Medulla oblongata (tissue), 1 donor: Measurements from ENCODE around the gene KCNIP1.

ENCODE experiments used
- DNase-seq: peaks from one replicate; pipeline ENCODE4 v3.0.0-alpha.2; 2015; ENCODE audit errors: extremely low spot score

Gene KCNIP1

GRCh38 chr5:170597109-170597751 is 93.4 kb downstream of the KCNIP1 start:
- no peak for DNase-seq

GRCh38 chr5:170597872-170598271 is 94.1 kb downstream of the KCNIP1 start:
- peak; percentile 61 for DNase-seq

GRCh38 chr5:170599756-170600155 is 95.9 kb downstream of the KCNIP1 start:
- no peak for DNase-seq

GRCh38 chr5:170601619-170602018 is 97.8 kb downstream of the KCNIP1 start:
- DNase-seq: no peak

- DNase-seq: no peak
These were observed 99.3 kb downstream of the KCNIP1 start for GRCh38 chr5:170603109-170603508.

DNA sequence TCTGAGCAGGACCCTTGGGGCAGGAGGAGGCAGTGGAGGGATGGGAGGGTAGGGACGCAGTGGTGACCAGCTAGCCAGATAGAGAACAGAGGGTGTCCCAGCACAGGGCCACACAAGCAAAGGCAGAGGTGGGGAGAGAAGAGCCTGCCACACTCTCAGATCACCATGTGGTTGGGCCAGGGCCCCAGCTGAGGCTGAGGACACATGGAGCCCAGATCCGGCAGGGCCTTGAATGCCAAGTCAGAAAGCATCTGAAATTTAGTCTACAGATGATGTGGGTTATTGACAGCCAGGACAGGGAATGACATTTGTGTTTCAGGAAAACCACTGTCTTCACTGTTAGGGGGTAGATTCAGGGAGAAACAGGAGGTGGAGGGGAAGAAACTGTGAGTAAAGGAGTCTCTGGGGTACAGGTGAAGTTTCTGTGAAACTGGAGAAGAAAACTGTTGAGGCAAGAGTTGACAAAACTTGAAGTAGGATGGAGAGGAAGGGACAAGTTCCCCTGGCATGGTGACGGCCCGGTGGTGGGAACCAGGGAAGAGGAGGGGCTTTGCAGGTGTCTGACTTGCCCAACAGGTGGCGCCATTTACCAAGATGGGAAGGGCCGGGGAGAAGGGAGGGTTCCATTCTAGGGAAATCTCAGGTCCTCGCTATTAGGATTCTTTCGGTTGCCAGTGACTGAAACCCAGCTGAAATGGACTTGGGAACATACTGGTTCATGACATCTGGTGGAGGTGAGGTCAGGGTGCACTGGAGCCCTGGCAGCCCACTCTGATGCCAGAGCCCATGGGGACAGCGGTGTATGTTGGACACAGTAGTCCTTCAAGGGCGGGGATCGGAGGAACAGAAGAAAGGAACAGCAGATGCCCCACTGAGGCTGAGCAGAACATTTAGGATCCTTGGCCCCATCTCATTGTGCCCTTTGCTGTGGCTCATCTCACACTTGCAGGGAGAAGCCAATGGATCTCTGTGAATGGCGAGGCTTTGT is 100.1 kb downstream of the KCNIP1 start:
- DNase-seq: peak; percentile 71

DNA sequence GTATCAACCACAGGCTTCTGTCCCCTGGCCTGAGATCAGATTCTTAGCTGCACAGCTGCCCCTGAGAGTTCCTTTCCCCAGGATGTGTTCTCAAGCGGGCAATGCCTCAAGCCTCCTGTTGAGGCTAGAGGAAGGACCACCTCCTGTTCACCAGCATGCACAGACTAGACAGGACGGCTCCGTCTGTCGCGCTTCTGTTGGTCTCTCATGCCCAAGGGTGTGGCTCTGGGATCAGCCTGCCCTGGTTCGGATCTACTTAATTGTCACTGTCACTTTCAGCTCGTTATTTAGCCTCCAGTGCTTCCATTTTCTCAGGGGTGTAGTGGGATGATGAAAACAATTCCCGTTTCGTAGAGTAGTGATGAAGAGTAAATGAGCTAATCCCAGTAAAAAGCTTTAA is 103.1 kb downstream of the KCNIP1 start:
- no peak for DNase-seq

- DNase-seq: no peak
These were observed 107.8 kb downstream of the KCNIP1 start for GRCh38 chr5:170611449-170612090.

GRCh38 chr5:170612256-170612678 is 108.4 kb downstream of the KCNIP1 start:
- DNase-seq: no peak

DNA sequence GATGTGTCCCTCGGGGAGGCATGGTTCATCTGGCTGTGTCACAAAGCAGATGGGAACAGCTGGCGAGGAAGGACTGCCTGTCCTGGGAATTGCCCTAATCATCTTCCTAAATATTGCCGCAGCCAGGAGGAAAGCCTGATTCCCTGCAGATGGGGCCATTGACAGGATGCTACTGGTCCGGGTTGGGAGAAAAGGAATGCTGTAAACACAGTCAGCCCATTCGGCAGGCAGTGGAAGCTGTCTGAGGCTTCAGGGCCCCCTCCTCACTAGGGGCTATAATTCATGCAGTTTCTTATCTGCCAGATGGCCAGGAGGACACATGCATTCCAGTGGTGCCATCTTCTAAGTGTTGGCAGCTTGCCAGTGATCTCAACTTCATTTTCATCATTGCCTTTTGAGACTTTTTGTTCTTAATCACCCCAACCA is 110.3 kb downstream of the KCNIP1 start:
- no peak for DNase-seq

- DNase-seq: no peak
These were observed 110.9 kb downstream of the KCNIP1 start for GRCh38 chr5:170614720-170615119.

DNA sequence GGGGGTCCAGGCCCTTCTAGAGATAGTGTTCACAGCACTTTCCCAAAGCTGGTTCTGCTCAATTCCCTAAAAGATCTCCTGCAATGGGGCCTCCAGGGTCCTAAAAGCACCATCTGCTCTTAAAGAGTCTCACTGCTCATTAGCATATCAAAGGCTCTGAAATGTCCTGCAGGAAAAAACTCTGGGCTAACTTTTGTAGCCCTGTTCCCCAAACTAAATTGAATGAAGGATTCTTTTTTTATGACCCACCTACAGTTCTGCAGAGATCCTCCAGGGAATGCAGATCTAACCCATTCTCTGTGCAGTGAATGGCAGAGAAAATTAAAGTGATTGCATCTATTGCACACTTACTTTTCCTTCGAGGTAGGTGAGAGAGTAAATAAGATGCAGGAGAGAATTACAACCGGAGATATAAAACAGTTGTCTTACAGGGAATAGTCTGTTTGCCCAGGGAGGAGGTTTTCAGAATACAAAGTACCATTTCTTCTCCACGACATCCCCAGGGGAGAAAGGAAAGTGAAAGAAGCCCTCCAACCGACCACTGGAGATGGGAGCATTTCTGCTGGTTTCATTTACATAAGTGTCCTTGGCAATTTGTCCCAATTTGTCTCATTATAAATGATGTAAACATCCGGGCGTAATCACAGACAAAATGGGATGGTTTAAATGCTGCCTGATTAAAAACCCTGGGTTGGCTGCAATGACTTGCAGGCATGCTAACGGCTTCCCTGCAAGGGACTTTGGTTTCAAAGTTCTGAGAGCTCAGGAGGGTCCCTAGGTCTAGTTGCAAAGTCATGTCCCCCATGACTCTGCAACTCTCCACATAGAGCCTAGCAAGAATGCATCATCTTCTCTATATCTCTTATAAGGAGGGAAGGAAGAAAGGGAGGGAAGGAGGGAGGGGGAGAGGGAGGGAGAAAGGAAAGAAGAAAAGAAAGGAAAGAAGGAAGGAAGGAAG is 114.0 kb downstream of the KCNIP1 start:
- DNase-seq: no peak

DNA sequence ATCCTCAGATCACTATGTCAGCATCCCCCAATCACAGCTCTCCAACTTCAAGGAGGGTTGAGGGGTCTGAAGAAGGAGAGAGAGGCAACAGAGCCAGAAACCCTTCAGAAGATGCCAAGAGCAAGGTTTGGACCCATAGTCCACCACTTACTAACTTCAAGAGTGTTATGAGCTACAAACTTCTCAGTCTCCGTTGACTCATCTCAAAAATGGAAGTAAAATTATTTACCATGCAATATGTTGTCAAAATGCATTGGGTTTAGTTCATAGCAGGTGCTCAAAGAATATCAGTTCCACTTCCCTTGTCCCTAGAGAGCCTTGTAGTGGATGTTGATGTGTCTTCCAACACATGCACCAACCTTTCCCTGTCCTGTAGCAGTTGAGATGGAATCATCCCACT is 116.0 kb downstream of the KCNIP1 start:
- DNase-seq: no peak

DNA sequence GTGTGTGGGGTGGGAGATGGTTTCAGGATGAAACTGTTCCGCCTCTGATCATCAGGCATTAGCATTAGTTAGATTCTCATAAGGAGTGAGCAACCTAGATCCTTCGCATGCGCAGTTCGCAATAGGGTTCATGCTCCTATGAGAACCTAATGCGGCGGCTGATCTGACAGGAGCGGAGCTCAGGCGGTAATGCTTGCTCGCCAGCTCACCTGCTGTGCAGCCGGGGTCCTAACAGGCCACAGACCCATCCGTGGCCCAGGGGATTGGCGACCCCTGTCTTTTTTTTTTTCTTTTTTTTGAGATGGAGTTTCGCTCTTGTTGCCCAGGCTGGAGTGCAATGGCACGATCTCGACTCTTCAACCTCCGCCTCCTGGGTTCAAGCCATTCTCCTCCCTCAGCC is 119.1 kb downstream of the KCNIP1 start:
- no peak for DNase-seq

- peak; percentile 33 for DNase-seq
These were observed 119.9 kb downstream of the KCNIP1 start for GRCh38 chr5:170623576-170624181.

DNA sequence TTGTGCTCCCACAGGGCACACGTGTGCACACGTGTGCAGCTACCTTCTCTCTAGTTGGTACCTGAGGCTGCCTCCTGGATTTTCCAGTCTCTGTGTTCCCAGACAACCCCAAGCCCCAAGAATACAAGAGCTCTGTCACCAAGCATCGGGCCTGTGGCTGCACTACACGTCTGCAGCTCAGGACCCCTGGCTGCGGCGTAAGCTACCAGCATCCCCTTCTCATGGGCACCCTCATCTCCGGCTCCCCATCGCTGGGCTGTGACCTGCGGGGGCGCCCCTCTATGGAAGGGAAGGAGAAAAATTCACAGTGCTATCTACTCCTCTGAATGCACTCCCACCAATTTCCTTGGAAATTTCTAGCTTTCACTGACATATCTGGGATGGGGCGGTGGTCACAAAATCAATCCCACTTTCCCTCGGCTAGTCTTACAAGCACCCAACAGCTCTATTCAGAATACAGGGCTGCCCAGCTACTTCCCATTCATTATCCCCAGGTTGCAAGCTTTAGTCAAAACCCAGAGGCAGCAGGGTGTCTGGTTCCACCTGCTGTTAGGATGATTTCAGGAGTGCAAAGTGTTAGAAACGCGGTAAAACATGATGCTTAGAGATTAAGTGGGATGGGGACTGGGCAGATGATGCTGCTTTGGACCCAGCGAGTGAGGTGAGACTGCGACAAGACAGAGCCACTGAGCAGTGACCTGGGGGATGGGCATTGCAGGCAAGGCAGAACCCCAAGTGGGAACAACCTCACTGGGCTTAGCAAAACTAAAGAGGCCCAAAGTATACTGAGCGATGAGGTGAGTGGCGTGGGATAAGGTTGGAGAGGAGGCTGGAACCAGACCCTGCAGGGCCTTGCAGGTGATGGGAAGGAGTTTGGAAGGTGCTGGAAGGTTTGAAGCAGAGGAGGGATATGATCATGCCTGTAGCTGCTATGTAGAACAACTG is 121.7 kb downstream of the KCNIP1 start:
- DNase-seq: no peak

DNA sequence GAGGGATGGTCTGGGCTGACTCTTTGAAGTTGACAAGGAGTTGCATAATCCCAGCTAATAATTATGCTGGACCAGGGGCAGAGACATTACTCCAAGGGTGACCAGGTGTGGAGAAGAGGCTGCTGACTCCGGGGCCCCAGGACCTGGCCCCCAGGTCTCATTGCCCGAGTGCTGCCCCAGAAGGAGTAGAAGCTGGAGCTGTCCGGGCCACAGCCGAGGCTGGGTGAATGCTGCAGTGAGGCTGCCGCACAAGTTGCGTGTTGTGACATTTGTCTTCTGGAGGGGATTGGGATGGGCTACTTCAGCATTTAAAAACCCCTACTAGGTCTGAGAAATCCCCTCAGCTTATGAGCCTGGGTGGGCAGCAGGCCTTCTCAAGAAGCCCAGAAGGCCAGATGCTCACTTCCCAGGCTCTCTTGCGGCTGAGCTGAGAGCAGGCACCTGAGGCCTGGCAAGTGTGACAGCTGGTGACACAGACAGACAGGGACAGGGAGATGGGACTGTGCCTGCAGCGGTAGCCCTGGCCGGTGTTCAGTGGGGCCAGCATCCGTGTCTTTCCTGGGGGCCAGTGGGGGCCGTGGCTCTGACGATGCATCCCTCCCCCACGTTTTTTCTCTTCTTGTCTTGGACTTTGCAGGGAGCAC is 122.8 kb downstream of the KCNIP1 start:
- DNase-seq: no peak

DNA sequence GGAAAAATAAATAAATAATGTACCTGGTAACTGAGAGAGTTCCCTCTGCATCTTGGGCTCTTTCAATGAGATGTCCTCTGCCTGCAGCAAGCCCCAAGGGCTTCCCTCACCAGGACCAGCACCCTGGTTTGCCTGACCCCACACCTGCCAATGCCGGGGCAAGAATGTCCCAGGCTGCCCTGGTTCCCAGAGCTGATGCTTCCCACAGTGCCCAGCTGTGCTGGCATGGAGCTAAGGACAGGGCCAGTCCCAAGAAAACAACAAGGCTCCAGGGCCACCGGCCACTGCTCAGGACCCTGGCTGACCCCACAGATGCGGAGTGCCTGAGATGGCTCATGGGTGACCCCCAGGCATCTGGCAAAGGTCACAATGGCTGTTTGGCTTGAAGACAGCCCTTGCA is 123.5 kb downstream of the KCNIP1 start:
- no peak for DNase-seq

DNA sequence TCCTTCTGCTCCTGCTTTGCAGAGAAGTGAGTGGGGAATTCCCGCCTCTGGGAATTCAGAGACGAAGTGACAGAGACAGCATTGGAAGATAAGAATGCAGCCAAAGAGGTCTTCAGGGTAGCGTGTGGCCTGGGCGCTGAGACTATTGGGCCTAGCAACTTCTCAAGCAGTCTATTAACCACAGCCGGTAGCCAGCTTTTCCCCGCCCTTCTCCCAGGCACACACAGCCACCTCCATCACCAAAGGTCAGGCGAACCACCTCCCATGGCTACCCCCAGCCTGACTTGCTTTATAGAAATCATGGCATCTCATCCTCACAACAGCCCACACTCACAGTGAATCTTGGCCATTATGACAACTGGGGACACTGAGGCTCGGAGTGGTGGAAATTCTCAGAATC is 124.2 kb downstream of the KCNIP1 start:
- no peak for DNase-seq
